D721Med (cell line): ENCODE measurements around the gene SLC39A2.

ENCODE experiments used
- DNase-seq: peaks from one replicate; pipeline ENCODE4 v3.0.0; 2011; ENCODE audit warnings: low spot score; ENCODE audit not compliant: insufficient read length
- FAIRE-seq: peaks from 2 replicates; lab custom pipeline; 2011; peaks lifted over from hg19 to GRCh38; lab: Jason Lieb, UNC
- TF ChIP-seq, protein P1 (sequence below): IDR thresholded peaks from 2 replicates; pipeline ENCODE4 v1.5.1; 2012; ENCODE audit warnings: mild to moderate bottlenecking, control low read depth; ENCODE audit not compliant: insufficient read depth; ENCODE audit errors: missing control alignments

Gene SLC39A2

DNA sequence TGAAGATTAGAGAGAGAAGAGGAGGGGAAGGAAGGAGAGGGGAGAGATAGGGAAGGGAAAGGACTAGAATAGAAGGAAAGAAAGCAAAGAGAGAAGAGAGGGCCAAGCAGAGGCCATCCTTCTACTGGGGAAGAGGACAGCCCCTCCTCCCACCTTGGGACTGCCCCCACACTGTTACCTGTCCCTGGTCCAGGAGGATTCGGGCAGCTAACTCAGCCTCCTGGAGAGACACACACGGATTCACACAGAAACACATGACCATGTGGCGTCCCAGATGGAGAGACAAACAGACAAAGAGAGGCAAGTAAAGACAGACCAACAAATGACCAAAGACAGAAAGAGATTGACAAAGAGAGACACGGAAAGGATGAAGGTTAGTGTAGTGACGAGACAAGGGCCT, 23.6 kb downstream of the SLC39A2 start:
- DNase-seq (no peak), FAIRE-seq (no peak)
- TF ChIP-seq, protein P1, sequence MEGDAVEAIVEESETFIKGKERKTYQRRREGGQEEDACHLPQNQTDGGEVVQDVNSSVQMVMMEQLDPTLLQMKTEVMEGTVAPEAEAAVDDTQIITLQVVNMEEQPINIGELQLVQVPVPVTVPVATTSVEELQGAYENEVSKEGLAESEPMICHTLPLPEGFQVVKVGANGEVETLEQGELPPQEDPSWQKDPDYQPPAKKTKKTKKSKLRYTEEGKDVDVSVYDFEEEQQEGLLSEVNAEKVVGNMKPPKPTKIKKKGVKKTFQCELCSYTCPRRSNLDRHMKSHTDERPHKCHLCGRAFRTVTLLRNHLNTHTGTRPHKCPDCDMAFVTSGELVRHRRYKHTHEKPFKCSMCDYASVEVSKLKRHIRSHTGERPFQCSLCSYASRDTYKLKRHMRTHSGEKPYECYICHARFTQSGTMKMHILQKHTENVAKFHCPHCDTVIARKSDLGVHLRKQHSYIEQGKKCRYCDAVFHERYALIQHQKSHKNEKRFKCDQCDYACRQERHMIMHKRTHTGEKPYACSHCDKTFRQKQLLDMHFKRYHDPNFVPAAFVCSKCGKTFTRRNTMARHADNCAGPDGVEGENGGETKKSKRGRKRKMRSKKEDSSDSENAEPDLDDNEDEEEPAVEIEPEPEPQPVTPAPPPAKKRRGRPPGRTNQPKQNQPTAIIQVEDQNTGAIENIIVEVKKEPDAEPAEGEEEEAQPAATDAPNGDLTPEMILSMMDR: no peak

GRCh38 chr14:21023174-21023573, 24.1 kb downstream of the SLC39A2 start:
- FAIRE-seq (no peak), DNase-seq (no peak)
- TF ChIP-seq, protein P1: no peak

- DNase-seq (no peak), FAIRE-seq (no peak)
- TF ChIP-seq, protein P1: no peak
Observed at GRCh38 chr14:21023817-21024584, 24.9 kb downstream of the SLC39A2 start.

DNA sequence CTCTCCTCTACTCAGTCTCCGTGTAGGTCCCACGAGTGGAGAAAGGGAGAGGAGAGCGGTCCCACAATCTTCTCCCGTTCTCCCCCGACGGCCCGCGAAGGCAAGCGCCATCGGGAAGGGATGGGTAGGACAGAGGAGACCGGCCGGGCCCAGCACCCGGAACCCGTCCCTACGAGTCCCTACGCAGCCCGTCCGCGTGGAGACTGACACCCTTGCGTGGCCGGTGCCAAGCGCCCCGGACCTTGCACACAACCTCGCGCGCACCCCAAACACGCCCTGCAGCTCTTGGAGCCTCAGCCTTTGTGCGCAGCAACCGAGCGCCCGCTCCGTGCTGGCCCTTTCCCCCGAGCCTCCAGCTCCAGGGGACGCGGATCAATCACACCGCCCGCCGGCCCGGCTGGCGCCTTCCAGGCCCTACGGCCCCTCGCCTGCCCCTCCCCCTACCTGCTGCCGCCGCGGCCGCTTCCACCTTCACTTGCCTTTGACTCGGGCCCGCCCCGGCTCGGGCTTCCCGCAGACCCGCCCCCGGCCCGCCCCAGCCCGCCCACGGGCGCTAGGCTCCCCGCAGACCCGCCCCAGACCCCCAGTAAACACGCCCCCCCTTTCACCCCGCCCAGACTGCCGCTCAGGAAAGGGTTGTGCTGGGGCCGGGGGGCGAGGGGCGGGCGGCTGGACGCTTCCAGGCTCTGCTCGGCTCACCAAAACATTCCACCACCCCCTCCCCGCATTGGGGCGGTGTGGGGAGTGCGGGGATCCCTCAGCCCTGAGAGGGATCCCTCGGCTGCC, 25.7 kb downstream of the SLC39A2 start, which contains the start of gene NDRG2:
TSS of gene NDRG2 (minus strand) at position 477 of the 786 bp plus-strand sequence. CDS start 1,746 bp downstream, outside the sequence.
- no peak for FAIRE-seq
- TF ChIP-seq, protein P1: no peak
- DNase-seq: peak; percentile 92

DNA sequence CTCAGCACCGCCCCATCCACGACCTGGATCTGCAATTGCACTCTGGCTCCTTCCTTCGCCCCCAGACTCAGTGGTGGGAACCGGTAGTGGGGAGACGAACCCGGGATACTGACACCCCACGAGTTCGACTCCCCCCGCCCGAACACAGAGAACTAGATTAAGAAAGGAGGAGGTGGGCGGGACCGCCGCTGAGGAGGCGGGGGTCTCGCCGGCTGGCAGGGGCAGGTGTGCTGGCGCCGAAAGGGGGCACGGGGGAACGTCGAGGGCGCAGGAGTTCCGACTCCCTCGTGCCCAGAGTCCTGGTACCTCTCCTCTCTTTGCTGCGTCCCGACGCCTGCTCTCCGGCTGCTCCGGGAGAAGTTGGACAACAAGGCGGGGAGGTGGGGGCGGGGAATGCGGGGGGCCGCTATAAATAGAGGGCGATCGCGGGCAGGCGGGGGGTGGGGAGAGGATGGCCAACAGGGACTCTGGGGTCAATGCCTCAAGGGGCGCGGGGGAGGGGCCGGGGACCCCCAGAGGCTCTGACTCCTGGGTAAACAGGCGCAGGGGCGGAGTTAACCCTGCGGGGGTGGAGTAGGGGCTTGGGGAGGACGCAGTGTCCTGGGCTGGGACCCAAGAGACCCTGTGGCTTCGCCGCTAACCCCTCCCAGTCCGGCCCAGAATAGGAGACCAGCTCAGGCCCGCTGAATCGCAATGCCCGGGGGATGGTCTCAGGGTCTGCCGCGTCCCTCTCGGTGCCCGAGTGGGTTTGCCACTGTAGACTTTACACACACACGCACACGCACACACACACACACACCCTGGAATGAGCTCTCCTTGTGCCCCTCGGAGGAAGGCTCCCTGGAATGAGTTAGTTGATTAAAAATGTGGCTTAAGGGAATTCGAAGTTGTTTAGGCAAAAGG, 26.5 kb downstream of the SLC39A2 start:
- no peak for DNase-seq
- no peak for FAIRE-seq
- TF ChIP-seq, protein P1: no peak

GRCh38 chr14:21026274-21026987, 27.3 kb downstream of the SLC39A2 start:
- FAIRE-seq (no peak), DNase-seq (no peak)
- TF ChIP-seq, protein P1: no peak
